Endothelial cell of hepatic sinusoid (primary cell): Measurements from ENCODE around the gene GPR173.

Experiments
- in situ Hi-C: cut with HindIII; loops from 2 replicates; pipeline ENCODE4 v1.10.0; 2017; ENCODE audit warnings: low sequenced_read_pairs

Gene GPR173

GRCh38 chrX:53048169-53049126 is at the start of gene GPR173:
TSS of gene GPR173 (plus strand) at chrX:53048789. CDS start at chrX:53076622, 27,833 bp downstream.
- in situ Hi-C loops, result no loop called here

GRCh38 chrX:53000447-53001135 is 48.0 kb upstream of the GPR173 start:
- in situ Hi-C loops, result no loop called here

- in situ Hi-C loops, result no loop called here
These were observed 46.6 kb upstream of the GPR173 start for GRCh38 chrX:53001958-53002357.

- in situ Hi-C loops, result no loop called here
These were observed 45.5 kb upstream of the GPR173 start for GRCh38 chrX:53003111-53003510.

- in situ Hi-C loops, result no loop called here
These were observed 44.6 kb upstream of the GPR173 start for GRCh38 chrX:53004038-53004437.

GRCh38 chrX:53004811-53005210 is 43.8 kb upstream of the GPR173 start:
- in situ Hi-C loops, result no loop called here

- in situ Hi-C loops, result no loop called here
These were observed 43.3 kb upstream of the GPR173 start for GRCh38 chrX:53005327-53005726.

GRCh38 chrX:53009032-53009431 is 39.6 kb upstream of the GPR173 start:
- in situ Hi-C loops, result no loop called here

GRCh38 chrX:53013291-53013690 is 35.3 kb upstream of the GPR173 start:
- in situ Hi-C loops, result no loop called here

- in situ Hi-C loops, result no loop called here
These were observed 30.0 kb upstream of the GPR173 start for GRCh38 chrX:53018627-53019026.

GRCh38 chrX:53022381-53022780 is 26.2 kb upstream of the GPR173 start:
- in situ Hi-C loops, result no loop called here

- in situ Hi-C loops, result no loop called here
These were observed 19.9 kb upstream of the GPR173 start for GRCh38 chrX:53028678-53029077.

- in situ Hi-C loops, result no loop called here
These were observed 17.2 kb upstream of the GPR173 start for GRCh38 chrX:53031380-53031779.

GRCh38 chrX:53036149-53036548 is 12.4 kb upstream of the GPR173 start:
- in situ Hi-C loops, result no loop called here

- in situ Hi-C loops, result no loop called here
These were observed 9.4 kb upstream of the GPR173 start for GRCh38 chrX:53039236-53039635.

GRCh38 chrX:53044995-53045394 is 3.6 kb upstream of the GPR173 start:
- in situ Hi-C loops, result no loop called here

GRCh38 chrX:53047228-53047627 is 1.4 kb upstream of the GPR173 start:
- in situ Hi-C loops, result no loop called here

GRCh38 chrX:53049127-53049517 is 533 bp downstream of the GPR173 start:
- in situ Hi-C loops, result no loop called here

GRCh38 chrX:53050841-53051240 is 2.3 kb downstream of the GPR173 start:
- in situ Hi-C loops, result no loop called here

GRCh38 chrX:53055244-53055849 is 6.8 kb downstream of the GPR173 start:
- in situ Hi-C loops, result no loop called here

- in situ Hi-C loops, result no loop called here
These were observed 7.7 kb downstream of the GPR173 start for GRCh38 chrX:53056292-53056691.

GRCh38 chrX:53065104-53065503 is 16.5 kb downstream of the GPR173 start:
- in situ Hi-C loops, result no loop called here
